Hematopoietic multipotent progenitor cell treated with erythropoietin and hydrocortisone succinate and interleukin-3 and kit ligand, for 6 days (in vitro differentiated cells): ENCODE data around the gene TMEM235.

Source experiments
- DNase-seq: peaks from one replicate; pipeline ENCODE4 v3.0.0-alpha.2; 2015

TMEM235 gene

DNA sequence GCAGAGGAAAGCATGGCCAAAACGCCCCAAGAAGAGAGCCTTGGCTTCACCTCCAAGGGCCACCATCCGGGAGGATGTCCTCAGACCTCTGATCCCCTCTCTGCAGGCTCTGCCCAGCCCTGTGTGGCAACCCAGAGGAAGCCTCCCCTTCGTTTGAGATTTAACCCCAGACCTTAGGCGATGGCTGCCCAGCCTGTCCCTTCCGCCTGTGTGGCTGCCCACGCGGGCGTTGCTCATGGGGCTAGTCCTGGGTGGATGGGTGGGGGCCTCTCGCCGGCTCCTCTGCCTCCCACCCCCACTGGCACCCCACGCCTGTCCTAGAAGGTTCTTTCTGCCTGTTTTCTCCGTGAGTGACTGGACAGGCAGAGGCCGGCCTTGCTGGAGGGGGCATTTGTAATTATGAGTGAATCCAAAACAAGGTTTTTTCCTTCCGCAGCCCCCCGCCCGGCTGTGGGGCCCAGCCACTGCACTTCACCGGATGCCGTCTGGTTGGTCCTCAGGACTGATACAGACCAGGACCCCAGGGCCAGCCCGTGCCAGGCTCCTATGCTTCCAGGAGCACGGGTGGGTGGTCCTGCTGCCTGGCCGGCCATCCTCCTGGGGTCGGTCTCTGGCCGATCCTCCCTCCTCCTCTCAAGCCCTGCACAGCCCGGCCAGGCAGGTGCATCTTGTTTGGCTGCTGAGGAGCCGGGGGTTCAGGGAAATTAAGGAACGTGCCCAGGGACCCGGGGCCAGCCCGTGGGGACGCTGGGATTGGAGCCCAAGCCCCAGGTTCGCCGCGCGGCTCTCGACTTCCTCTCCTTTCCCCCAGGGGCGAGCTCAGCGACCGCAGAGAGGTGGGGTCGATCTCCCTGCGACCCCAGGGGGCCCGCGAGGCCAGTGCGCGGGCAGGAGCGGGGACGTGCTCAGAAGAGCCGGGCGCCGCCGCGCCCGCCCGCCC is at the start of gene TMEM235:
TMEM235 (plus strand) TSS at position 636 of the 940 bp plus-strand sequence. CDS start 393 bp downstream, outside the sequence.
- DNase-seq = no peak

DNA sequence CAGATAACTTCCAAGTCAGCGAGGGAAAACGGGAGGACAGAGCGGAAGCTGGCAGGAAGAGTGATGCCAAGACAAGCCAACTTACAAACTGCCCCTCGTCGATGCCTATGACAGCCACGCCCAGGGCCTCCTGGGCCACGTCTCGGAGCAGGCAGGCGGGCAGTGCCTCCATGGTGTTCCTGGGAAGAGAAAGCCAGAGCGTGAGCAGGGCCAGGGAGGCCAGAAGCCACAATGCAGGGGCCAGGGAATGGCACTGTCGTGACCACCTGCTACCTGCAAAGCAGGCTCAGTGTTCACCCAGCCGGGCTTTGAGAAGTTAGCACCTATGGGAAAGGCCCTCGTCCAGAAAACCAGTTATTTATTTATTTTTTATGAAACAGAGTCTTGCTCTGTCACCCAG is 48.9 kb upstream of the TMEM235 start:
- DNase-seq = no peak

DNA sequence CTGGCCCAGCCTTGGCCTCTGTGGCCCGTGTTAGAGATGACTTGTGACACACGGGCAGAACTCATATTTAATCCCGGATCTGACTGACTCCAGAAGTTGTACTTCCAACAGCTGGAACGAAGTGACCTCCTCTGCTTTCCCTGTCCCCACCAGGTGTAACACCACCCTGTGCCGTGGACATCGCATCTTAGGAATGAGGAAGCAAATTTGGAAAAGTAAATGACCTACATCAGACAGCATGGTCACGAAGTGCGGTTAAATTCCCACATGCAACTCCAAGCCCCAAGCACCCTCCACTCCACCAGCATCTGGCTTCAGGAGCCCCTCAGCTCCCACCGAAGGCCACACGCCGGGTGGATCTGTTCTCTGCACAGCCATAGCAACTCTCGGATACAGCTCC is 47.5 kb upstream of the TMEM235 start:
- DNase-seq = no peak

DNA sequence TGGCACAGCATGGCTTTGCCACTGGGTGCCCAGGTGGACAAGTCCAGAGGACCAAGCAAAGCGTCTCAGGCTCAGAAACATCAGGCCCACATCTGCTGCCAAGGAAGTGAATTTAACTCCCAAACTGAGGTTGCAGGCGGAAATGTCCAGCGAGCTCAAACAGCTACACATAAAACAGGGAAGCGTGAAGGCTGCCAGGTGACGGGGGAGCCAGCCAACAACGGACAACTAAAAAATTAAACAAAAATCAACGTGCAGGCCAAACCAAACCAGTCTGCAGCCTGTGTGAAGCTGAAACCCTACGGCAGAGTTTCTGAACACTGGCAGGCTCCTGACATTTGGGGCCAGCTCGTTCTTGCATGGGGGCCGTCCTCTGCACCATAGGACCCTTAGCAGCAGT is 47.1 kb upstream of the TMEM235 start:
- DNase-seq = no peak

DNA sequence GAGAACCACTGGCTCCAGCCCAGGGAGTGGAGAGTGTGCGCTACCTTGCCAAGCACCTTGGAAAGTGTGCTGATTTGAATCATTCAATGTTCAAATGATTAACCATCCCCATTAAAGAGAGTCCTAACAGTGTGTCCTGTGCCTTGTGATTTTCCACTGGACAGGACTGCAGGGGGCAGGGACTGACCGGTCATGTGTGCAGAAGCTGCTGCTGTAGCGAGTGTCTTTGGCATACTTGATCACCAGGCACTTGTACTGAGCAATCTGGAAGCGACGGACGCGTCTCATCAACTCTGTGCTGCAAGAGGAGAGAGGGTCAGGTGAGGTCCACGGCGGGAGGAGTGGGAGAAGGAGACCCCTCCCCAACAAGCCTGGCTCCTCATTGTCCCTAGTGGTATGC is 46.6 kb upstream of the TMEM235 start:
- no peak for DNase-seq

GRCh38 chr17:78185981-78186691 is 45.3 kb upstream of the TMEM235 start:
- DNase-seq = peak; percentile 81

DNA sequence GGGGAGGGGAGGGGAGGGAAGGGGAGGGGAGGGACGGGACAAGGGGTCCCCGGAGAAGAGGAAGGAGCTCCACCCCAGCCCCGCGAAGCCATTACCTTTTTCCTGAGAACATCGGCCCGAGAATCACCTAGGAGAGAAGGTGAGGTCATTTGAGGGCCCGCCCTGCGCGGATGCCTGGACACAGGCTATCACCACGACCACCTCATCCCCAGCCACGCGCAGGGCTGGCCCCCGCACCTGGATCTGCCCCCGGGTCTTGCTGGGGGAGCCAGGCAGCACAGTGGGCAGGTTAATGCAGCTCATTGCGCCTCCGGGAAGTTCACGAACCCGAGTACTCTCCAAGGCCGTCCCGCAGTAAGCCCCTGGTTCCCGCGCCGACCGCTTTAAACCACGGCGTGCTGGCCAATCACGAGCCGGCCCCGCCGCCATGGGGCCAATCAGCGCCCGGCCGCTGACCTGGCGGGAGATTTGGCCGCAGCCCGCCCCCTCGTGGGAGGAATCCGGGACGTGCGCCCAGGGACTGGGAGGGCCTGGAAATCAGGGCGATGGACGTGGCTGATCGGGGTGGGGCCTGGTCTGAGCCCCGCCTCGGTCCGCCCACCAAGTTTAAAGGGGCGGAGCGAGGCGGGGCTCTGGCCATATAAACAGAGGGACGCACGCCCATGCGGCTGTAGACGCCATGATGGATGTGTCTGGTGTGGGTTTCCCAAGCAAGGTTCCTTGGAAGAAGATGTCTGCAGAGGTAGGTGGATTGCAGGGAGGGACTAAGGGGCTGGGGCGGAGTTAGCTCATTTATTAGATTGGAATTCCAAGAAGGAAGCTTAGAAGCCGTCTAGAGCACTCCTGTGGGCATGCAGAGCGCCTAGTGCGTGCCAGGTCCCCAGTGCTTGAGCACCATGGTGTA is 44.5 kb upstream of the TMEM235 start, which contains the start of the genes AFMID and TK1:
AFMID (plus strand) TSS at position 671 of the 904 bp plus-strand sequence; CDS start at position 680, 9 bp downstream.
TK1 (minus strand) TSS at position 361 of the 904 bp plus-strand sequence; CDS start at position 303, 58 bp downstream.
- peak; percentile 98 for DNase-seq

DNA sequence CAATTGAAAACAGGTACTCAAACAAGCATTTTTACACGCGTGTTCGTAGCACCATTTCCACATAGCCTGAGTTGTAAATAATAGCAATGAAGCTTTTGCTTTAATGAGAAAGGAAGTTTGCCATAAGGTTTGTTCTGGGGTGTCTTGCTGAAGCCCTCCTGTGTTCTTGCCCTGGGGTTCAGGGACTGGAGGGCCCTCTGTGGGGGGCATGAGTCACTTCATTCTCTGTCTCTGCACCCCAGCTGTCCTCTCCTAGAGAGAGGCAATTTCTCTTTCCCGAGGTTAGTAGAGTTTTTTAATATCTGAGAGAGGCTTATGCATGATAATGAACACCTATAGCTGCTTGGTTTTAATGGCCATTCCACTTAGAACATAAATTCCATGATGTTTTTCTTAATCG is 34.7 kb upstream of the TMEM235 start:
- DNase-seq = no peak

- DNase-seq = no peak
Measured at GRCh38 chr17:78197147-78197832, 34.1 kb upstream of the TMEM235 start.

DNA sequence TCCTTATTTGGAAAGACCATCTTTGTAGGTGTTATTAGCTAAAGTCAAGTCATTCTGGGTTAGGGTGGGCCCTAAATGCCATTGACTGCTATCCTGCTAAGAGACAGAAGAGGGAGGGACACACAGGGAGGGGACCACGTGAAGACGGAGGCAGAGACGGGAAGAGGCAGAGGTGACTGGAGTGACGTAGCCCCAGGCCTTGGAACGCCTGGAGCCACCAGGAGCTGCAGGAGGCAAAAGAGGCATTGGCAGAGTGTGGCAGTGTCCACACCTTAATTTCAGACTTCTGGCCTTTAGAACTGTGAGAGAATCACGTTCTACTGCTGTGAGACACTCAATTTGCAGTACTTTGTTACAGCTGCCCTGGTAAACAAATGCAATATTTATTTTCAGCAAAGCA is 31.0 kb upstream of the TMEM235 start:
- no peak for DNase-seq

DNA sequence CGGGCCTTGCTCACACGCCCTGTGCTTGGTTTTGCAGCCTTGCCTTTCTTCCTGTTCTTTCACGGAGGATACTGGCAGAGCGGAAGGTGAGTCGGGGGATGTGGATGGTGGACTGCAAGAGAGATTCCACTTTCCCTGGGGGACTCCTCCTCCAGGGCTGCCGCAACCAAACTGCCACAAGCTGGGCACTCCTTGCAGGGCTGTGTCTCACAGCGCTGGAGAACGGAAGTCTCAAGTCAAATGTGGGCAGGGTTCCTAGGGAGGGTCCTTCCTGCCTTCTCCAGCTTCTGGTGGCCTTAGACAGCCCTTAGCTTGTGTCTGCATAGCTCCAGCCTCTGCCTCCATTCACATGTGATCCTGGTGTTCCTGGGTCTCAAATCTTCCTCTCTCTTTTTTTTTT is 28.8 kb upstream of the TMEM235 start:
- no peak for DNase-seq

DNA sequence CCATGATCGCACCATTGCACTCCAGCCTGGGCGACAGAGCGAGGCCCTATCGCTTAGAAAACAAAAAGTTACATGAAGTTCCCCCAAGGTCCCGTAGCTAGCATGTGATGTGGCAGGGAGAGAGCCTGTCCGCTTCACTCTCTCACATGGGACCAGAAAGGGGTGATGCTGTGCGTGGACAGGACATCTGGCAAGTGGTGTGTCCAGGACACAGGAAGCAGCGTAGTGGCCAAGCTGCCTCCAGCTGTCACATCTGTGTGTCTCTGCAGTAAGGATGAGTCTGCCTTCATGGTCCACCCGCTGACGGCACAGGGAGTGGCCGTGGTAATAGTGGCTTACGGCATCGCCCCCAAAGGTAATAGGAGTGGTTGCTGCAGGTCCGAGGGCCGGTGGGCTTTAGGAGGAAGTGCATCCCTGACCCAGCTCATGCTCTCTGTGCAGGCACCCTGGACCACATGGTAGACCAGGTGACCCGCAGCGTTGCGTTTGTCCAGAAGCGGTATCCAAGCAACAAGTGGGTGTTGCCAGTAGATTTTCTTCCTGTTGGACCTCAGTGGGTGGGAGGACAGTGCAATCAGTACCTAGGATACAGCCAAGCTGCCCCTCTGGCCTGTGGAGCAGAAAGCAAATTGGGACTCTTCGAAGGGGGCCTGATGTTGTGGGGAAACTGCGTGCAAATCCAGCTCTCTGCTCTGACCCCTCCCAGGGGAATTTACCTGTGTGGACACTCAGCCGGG is 26.9 kb upstream of the TMEM235 start:
- no peak for DNase-seq

DNA sequence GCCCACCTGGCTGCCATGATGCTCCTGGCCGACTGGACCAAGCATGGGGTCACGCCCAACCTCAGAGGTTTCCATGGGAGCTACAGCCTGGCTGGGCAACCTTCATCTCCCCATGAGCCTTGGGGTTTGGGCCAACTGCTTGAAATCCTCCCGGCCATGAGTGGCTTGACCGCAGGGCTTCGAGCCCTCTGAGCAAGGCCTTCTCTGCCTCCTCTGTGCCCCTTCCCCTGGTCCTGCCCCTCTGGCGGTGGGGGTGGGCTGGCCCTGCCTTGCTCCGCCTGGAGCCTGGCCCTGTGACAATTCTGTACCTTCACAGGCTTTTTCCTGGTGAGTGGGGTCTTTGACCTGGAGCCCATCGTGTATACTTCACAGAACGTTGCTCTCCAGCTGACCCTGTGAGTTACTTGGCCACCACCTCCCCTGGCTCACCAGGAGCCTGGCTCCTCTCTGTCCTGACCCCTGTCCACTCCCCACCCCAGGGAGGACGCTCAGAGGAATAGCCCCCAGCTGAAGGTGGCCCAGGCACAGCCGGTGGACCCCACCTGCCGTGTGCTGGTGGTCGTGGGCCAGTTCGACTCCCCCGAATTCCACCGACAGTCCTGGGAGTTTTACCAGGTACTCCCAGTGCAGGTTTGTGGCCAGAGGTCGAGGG is 26.2 kb upstream of the TMEM235 start:
- no peak for DNase-seq

DNA sequence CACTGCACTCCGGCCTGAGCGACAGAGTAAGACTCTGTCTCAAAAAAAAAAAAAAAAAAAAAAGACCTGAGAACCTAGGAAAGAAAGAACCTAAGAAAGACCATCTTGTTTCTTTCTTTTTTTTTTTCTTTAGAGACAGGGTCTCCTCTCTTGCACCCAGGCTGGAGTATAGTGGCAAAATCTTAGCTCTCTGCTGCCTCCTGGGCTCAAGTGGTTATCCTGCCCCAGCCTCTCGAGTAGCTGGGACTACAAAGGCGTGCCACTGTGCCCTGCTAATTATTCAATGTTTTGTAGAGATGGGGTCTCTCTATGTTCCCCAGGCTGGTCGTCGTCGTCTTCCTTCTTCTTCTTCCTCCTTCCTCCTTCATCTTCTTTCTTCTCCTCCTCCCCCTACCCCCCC is 25.1 kb upstream of the TMEM235 start:
- DNase-seq = no peak

DNA sequence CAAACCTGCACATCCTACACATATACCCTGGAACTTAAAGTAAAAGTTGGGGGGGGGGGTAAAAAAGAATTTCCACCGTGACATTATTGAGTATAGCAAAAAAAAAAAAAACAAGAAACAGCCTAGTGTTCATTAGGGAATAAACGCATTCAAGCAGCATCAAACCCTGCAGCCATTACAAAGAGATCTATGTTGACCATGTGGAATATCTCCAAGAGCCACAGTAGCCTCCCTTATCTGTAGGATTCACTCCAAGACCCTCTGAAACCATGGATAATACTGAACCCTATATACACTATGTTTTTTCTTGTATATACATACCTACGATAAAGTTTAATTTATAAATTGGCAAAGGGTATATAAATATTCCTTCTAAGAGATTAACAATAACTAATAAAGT is 22.9 kb upstream of the TMEM235 start:
- DNase-seq = no peak

GRCh38 chr17:78210111-78210510 is 21.3 kb upstream of the TMEM235 start:
- no peak for DNase-seq

DNA sequence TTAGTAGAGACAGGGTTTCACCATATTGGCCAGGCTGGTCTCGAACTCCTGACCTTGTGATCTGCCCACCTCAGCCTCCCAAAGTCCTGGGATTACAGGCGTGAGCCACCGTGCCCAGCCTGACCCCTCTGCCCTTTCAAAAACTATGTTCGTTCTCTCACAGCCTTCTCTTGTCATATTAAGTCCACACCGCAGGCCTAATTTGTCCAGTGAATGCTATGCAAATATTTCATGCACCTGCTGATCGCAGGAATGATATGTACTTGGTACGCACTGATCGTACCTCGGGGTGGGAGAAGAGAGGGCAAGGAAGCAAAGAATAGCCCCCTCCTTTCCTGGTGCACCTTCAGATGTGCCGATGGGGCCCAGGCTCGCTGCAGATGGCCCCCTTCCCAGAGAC is 20.4 kb upstream of the TMEM235 start:
- DNase-seq = no peak

DNA sequence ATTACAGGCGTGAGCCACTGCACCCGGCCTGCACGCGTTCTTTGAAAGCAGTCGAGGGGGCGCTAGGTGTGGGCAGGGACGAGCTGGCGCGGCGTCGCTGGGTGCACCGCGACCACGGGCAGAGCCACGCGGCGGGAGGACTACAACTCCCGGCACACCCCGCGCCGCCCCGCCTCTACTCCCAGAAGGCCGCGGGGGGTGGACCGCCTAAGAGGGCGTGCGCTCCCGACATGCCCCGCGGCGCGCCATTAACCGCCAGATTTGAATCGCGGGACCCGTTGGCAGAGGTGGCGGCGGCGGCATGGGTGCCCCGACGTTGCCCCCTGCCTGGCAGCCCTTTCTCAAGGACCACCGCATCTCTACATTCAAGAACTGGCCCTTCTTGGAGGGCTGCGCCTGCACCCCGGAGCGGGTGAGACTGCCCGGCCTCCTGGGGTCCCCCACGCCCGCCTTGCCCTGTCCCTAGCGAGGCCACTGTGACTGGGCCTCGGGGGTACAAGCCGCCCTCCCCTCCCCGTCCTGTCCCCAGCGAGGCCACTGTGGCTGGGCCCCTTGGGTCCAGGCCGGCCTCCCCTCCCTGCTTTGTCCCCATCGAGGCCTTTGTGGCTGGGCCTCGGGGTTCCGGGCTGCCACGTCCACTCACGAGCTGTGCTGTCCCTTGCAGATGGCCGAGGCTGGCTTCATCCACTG is 17.3 kb upstream of the TMEM235 start, which contains the start of gene BIRC5:
BIRC5 (plus strand) TSS at position 238 of the 690 bp plus-strand sequence; CDS start at position 302, 64 bp downstream.
- peak; percentile 97 for DNase-seq

- DNase-seq = peak; percentile 32
Measured at GRCh38 chr17:78214706-78215061, 16.7 kb upstream of the TMEM235 start.
